GM23248 (cell line): Measurements from ENCODE around the gene VTI1A. TPM values are rescaled to one million over a fixed set of nuclear protein-coding genes. Genes with fewer than 3 reads are reported as not detected.

Source experiments
- DNase-seq: peaks from one replicate; pipeline ENCODE4 v3.0.0-alpha.2; 2015
- H2AFZ ChIP-seq: fragments of 200-600 bp; sonication (generic); 2 replicates; pipeline ENCODE4 v1.6.1; 2016; ENCODE audit warnings: antibody characterized with exemption
- H3F3A ChIP-seq: fragments of 200-600 bp; sonication (generic); 2 replicates; pipeline ENCODE4 v1.6.1; 2016; ENCODE audit warnings: mild to moderate bottlenecking, antibody characterized with exemption, mixed run types; ENCODE audit not compliant: insufficient read depth
- H3K27ac ChIP-seq: fragments of 200-600 bp; sonication (generic); 2 replicates; pipeline ENCODE4 v1.5.1; 2016; ENCODE audit warnings: mild to moderate bottlenecking
- H3K27me3 ChIP-seq: fragments of 200-600 bp; sonication (generic); replicated peaks from 2 replicates; pipeline ENCODE4 v1.6.1; 2016; ENCODE audit warnings: mild to moderate bottlenecking; ENCODE audit not compliant: insufficient read depth
- H3K36me3 ChIP-seq: fragments of 200-600 bp; sonication (generic); 2 replicates; pipeline ENCODE4 v1.6.1; 2016; ENCODE audit warnings: low read depth, mild to moderate bottlenecking
- H3K4me1 ChIP-seq: fragments of 200-600 bp; sonication (generic); 2 replicates; pipeline ENCODE4 v1.6.1; 2016; ENCODE audit warnings: mild to moderate bottlenecking; ENCODE audit not compliant: insufficient read depth
- H3K4me2 ChIP-seq: fragments of 200-600 bp; sonication (generic); one replicate; pipeline ENCODE4 v1.6.1; 2016; ENCODE audit warnings: mild to moderate bottlenecking; ENCODE audit not compliant: unreplicated experiment
- H3K4me3 ChIP-seq: fragments of 200-600 bp; sonication (generic); 2 replicates; pipeline ENCODE4 v1.5.1; 2016; ENCODE audit warnings: mild to moderate bottlenecking
- H3K79me2 ChIP-seq: fragments of 200-600 bp; sonication (generic); 2 replicates; pipeline ENCODE4 v1.6.1; 2016; ENCODE audit warnings: mild to moderate bottlenecking; ENCODE audit not compliant: insufficient read depth
- H3K9ac ChIP-seq: fragments of 200-600 bp; sonication (generic); 2 replicates; pipeline ENCODE4 v1.6.1; 2016; ENCODE audit warnings: mild to moderate bottlenecking
- H3K9me2 ChIP-seq: fragments of 200-600 bp; sonication (generic); 2 replicates; pipeline ENCODE4 v1.6.1; 2016; ENCODE audit warnings: mixed run types, mild to moderate bottlenecking, moderate library complexity; ENCODE audit not compliant: insufficient read depth
- H3K9me3 ChIP-seq: fragments of 200-600 bp; sonication (generic); one replicate; pipeline ENCODE4 v1.6.1; 2017; ENCODE audit warnings: low read depth
- H4K20me1 ChIP-seq: fragments of 200-600 bp; sonication (generic); 2 replicates; pipeline ENCODE4 v1.6.0; 2016; ENCODE audit not compliant: insufficient read depth
- EZH2 ChIP-seq: fragments of 200-600 bp; sonication (generic); IDR thresholded peaks from 2 replicates; pipeline ENCODE4 v1.6.1; 2018; ENCODE audit warnings: antibody characterized with exemption, mild to moderate bottlenecking; ENCODE audit not compliant: insufficient read depth, poor library complexity, severe bottlenecking
- EZH2phosphoT487 ChIP-seq: fragments of 200-600 bp; sonication (generic); IDR thresholded peaks from 2 replicates; pipeline ENCODE4 v1.6.1; 2018; ENCODE audit warnings: antibody characterized with exemption, moderate library complexity, mild to moderate bottlenecking, low read depth; ENCODE audit not compliant: insufficient read depth
- whole genome bisulfite sequencing, 2 experiments: methylation state at CpG; one replicate each; pipeline ENCODE4 v1.1.6; 2015 to 2017; ENCODE audit warnings: low lambda C conversion rate in 2 of 2, low coverage in 1 of 2; ENCODE audit errors: missing lambda C conversion rate in 2 of 2; 5-methylcytosine and 5-hydroxymethylcytosine counted together
- in situ Hi-C: fragments of 300-500 bp; cut with MboI; formaldehyde crosslinking; loops from 2 replicates; pipeline ENCODE4 v1.15.0; 2020
- polyA plus RNA-seq: library from polyadenylated mRNA; unstranded; fragments of >200 nt; fragmentation: Nextera tagmentation; extraction: Ambion mirVana; gene quantifications from 2 replicates; pipeline ENCODE4 v1.2.1, GENCODE V29; 2016
- total RNA-seq: library from RNA; depleted of rRNA; stranded (reverse); fragments of >200 nt; shearing (Covaris generic); gene quantifications from 2 replicates; pipeline ENCODE4 v1.2.3, GENCODE V29; 2014

The VTI1A gene
- total and polyA plus RNA-seq, 2 experiments from 2014 or later, result 21.6 to 26.4 TPM

DNA sequence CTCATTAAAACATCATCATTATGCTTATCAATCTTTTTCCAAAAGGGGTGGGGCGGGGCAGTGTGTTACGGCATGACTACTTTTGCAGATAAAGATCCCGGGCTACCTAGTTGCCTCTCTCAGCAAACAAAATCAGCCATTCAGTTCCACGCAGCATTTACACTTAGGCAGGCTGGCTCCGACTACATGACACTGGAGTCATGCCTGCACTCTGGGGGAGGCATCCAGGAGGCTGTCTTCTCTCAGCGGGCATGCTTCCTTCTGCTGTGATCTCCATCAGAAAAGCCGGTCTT is 309.2 kb downstream of the VTI1A start:
- H3K79me2 ChIP-seq, result no peaks in the 10 kb centered on the region
- no peak overlapping the region for H3K4me3 ChIP-seq
- WGBS, 2 experiments, result 46 to 54% methylated on average over 7 of the region's 7 CpGs

GRCh38 chr10:112758961-112759360 is 311.9 kb downstream of the VTI1A start:
- Histone ChIP-seq H3K4me2 (no peak overlapping the region), H3K9ac (no peak overlapping the region), H3K9me2 (no peaks in the 10 kb centered on the region), H3K4me3 (no peak overlapping the region), H3K36me3 (no peaks in the 10 kb centered on the region), H3K4me1 (peaks cover 7% of the 10 kb centered on the region), H3K27ac (no peak overlapping the region), H3K79me2 (no peaks in the 10 kb centered on the region), H4K20me1 (no peaks in the 10 kb centered on the region), H3F3A (peaks cover 8% of the 10 kb centered on the region), H3K27me3 (no peaks in the 10 kb centered on the region), H3K9me3 (no peaks in the 10 kb centered on the region), H2AFZ (no peak overlapping the region)
- 50 to 52% methylated on average over 2 of the region's 2 CpGs for WGBS, 2 experiments
- TF ChIP-seq EZH2 (no peak), EZH2phosphoT487 (no peak)
- no peak for DNase-seq
- in situ Hi-C loops, result no loop called here

More for the DNA sequence above, 309.2 kb downstream of the VTI1A start:
- no peaks in the 10 kb centered on the region for H4K20me1 ChIP-seq
- no peaks in the 10 kb centered on the region for H3K9me3 ChIP-seq
- H2AFZ ChIP-seq, result no peak overlapping the region
- in situ Hi-C loops, result no loop called here
- no peaks in the 10 kb centered on the region for H3K36me3 ChIP-seq
- no peak overlapping the region for H3K27ac ChIP-seq
- no peaks in the 10 kb centered on the region for H3K9me2 ChIP-seq
- no peaks in the 10 kb centered on the region for H3K27me3 ChIP-seq
- peaks cover 26% of the 10 kb centered on the region for H3K4me1 ChIP-seq
- no peak overlapping the region for H3K9ac ChIP-seq
- peaks cover 30% of the 10 kb centered on the region for H3F3A ChIP-seq
- H3K4me2 ChIP-seq, result no peak overlapping the region
- DNase-seq, result no peak
- TF ChIP-seq EZH2 (no peak), EZH2phosphoT487 (no peak)

- peaks cover 4% of the 10 kb centered on the region for H3K4me1 ChIP-seq
These were observed 312.5 kb downstream of the VTI1A start for GRCh38 chr10:112759496-112759895.

GRCh38 chr10:112761256-112761655 is 314.2 kb downstream of the VTI1A start:
- no peaks in the 10 kb centered on the region for H3K4me1 ChIP-seq
- 93 to 100% methylated on average over 3 of the region's 3 CpGs for WGBS, 2 experiments

More at GRCh38 chr10:112759496-112759895, 312.5 kb downstream of the VTI1A start:
- Histone ChIP-seq H3K79me2 (no peaks in the 10 kb centered on the region), H3F3A (peaks cover 3% of the 10 kb centered on the region), H3K4me3 (no peak overlapping the region), H4K20me1 (no peaks in the 10 kb centered on the region), H3K9me2 (no peaks in the 10 kb centered on the region), H3K27me3 (no peaks in the 10 kb centered on the region), H3K4me2 (no peak overlapping the region), H3K9me3 (no peaks in the 10 kb centered on the region), H3K27ac (no peak overlapping the region), H3K36me3 (no peaks in the 10 kb centered on the region), H3K9ac (no peak overlapping the region), H2AFZ (no peak overlapping the region)
- no peak for TF ChIP-seq EZH2
- TF ChIP-seq EZH2phosphoT487, result no peak
- no peak for DNase-seq
- WGBS, 2 experiments, result 87 to 89% methylated on average over 7 of the region's 7 CpGs
- in situ Hi-C loops, result no loop called here

More at GRCh38 chr10:112761256-112761655, 314.2 kb downstream of the VTI1A start:
- no peak overlapping the region for H3K9ac ChIP-seq
- TF ChIP-seq EZH2, result no peak
- no peak for TF ChIP-seq EZH2phosphoT487
- H3K4me2 ChIP-seq, result no peak overlapping the region
- in situ Hi-C loops, result no loop called here
- H3K4me3 ChIP-seq, result no peak overlapping the region
- no peaks in the 10 kb centered on the region for H3K79me2 ChIP-seq
- H4K20me1 ChIP-seq, result no peaks in the 10 kb centered on the region
- H3K9me3 ChIP-seq, result no peaks in the 10 kb centered on the region
- no peak for DNase-seq
- no peak overlapping the region for H3K27ac ChIP-seq
- no peaks in the 10 kb centered on the region for H3K36me3 ChIP-seq
- no peaks in the 10 kb centered on the region for H3K9me2 ChIP-seq
- no peaks in the 10 kb centered on the region for H3K27me3 ChIP-seq
- H3F3A ChIP-seq, result no peaks in the 10 kb centered on the region
- H2AFZ ChIP-seq, result no peak overlapping the region
